Measurements from ENCODE around the gene TMEM203.

TMEM203 gene

GRCh38 chr9:137182836-137183235, 22.6 kb downstream of the TMEM203 start:
- no peak for FAIRE-seq
- DNase-seq (ENCODE audit: low spot score), result no peak

DNA sequence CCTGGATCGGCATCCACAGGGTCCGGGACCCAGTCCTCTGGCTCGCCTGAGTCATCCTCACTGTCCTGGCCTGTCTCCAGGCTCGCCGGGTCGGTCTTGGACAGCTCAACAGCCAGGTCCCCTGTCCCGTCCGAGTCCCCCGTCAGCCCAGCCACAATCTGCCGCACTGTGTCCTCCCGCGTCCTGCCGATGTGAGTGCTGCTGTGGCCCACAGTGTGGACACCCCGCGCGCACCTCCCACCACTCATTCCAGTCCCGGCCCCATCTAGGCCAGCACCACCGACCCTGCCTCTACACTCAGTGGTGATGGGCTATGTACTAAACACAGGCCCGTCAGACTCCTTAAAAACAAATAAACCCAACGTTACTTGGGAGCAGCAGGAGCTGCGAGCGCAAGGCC, 23.8 kb downstream of the TMEM203 start:
- DNase-seq (ENCODE audit: low spot score) (no peak), FAIRE-seq (no peak)

DNA sequence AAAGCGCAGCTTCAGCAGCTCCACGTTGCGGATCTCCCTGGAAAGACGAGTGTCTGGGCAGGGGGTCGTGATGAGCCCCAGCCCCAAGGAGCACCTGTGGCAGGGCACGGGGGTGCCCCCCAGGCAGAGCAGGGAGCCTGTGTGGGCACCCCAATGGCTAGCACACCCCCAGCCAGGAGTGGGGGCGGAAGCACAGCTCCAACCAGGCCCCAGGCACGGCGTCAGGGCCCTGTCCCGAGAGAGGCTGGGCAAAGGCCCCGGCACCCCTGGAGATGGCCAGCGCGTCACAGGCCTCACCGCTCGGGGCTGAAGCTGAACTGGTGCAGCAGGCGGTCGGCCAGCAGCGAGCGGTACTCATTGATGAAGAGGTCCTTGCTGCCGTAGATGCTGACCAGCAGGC, 25.0 kb downstream of the TMEM203 start:
- no peak for DNase-seq (ENCODE audit: low spot score)
- no peak for FAIRE-seq

GRCh38 chr9:137179761-137180160, 25.7 kb downstream of the TMEM203 start:
- DNase-seq (ENCODE audit: low spot score) (no peak), FAIRE-seq (no peak)

- FAIRE-seq, result no peak
- no peak for DNase-seq (ENCODE audit: low spot score)
These were observed 26.4 kb downstream of the TMEM203 start for GRCh38 chr9:137178939-137179630.

- FAIRE-seq, result no peak
- DNase-seq (ENCODE audit: low spot score), result no peak
These were observed 27.1 kb downstream of the TMEM203 start for GRCh38 chr9:137178201-137178938.

DNA sequence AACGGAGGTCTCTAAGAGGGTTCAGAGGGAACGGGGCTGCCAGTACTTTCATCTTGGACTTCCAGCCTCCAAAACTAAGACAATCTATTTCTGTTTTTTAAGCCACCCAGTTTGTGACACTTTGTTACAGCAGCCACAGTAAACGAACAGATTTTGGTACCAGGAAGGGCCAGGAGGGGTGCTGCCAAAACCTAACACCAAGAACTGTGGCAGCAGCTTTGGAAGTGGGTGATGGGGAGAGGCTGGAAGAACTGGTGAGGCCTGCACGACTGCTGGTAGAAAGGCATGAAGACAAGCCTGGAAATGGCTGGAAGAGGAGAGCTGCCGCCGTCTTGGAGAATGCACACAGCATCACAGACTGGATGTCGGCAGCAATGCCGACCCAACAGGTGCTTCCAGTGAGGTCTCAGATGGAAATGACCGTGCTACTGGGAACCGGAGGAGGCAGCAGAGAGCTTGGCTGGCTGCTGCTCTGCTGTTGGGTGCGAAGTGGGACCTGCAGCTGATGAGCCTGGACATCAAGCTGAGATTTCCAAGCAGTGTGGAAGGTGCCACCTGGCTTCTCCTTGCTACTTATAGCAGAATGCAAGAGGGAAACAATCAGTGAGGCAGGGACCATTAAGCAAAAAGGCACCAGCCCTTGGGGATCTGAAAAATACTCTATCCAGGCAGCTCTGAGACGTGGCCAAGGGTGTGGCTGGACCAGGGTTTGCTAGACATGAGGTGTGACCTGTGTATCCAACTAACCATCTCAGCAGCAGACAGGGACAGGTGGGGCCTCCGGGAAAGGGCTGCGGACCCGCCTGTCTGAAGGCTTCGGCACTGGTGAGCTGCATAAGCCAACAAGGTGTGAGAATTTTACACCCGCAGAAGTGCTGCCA, 28.9 kb downstream of the TMEM203 start:
- FAIRE-seq (no peak), DNase-seq (ENCODE audit: low spot score) (peak; percentile 49)

DNA sequence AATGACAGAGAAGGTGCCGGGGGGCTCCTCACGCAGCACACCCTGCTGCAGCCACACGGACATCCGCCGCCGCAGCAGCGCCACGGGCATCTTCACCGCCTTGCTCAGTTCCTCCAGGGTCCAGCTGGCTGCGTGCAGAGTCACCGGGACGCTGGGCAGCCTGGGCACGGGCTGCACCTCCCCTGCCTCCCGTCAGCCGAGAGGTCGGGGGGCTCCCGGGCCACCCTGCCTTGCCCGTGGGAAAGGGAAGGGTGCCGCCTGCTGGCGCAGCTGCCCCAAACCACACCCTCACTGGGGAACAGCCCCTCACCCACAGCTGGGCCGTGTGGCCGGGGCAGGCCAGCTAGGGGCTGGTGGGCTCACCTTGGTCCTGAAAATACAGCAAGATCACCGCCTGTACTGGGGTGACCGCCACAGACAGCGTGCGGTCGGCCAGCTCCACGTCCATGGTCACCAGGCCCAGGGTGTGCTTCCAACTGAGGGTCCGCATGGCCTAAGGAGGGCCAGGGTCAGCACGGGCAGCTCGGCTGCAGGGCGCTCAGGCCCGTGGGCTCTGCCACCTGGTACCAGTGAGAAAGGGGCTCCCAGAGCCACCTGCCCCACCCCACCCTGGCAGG, 30.0 kb downstream of the TMEM203 start:
- DNase-seq (ENCODE audit: low spot score) (no peak), FAIRE-seq (no peak)

GRCh38 chr9:137174722-137175293, 30.6 kb downstream of the TMEM203 start:
- DNase-seq (ENCODE audit: low spot score) (no peak), FAIRE-seq (no peak)

DNA sequence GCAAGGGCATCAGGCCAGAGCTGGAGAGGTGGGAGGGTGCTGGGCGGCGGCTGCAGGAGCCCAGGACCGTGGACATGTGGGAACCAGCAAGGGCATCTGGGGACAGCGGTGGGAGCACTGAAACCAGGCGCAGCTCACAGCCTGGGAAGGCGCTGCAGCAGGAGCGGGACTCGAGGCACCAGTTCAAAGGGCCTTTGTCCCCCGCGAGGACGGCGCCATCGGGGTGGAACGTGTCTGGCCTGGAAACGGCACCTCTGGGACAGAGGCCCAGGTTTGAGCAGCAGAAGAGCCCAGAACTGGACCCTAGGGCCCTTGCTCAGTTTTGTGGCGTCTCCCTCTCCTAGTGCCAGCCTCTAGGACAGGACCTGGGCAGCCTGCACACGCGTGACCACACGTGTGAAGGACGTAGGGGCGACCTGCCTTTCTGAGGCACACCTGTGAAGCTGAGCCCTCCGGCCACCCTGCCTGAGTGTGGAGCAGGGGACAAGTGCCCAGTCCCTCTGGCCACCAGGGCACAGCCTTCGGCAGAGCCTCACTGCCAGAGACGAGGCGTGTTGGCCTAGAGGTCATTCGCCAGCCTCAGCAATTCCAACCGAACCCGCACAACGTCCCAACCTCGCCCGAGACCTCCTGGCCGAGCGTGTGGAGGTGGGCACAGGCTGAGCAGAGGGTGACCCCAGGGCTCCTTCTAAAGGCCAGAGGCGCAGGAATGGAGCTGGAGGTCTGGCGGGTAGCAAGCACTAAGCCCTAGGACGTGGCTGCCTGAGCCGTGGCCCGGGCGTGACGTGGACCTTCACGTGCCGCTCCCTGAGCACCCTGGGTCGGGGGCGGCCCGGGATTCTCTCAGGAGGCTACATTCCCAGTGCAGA, 31.4 kb downstream of the TMEM203 start:
- FAIRE-seq (no peak), DNase-seq (ENCODE audit: low spot score) (no peak)

DNA sequence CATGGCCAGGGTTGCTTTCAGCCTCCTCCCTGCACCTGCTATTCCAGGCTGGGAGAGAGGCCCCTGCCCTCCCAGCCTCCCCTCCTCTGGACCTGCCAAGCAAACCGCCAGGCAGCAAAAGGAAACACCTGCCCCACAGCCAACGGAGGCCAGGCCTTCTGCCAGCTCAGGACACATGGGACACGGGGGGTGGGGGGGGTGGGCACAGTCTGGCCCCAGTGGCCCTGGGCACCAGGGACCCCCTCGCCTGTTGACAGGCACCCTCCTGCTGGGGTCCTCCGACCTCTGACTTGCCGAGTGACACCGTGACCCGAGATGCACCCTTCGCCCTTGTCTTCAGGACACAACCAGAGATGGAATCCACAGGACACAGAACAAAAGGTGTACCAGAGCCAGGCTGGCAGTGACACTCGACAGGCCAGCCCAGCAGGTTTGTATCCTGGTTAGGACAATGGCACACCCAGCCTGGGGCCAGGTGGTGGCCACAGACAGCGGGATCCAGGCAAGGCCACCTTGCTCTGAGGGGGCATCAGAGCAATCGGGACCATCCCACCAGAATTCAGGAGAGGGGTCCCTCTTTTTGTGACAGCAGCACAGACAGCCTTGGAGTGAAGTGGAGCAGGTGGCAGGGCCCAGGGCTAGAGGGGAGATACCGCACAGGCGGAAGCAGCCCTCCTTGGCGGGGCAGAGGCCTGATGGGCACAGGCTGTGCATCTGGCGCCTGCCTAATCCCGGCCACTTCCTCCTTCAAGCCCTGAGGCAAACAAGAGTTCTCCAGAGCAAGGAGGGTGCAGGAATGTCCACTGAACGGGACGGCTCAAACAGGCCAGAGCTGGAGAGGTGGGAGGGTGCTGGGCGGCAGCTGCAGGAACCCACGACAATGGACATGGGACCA, 32.3 kb downstream of the TMEM203 start:
- no peak for FAIRE-seq

DNA sequence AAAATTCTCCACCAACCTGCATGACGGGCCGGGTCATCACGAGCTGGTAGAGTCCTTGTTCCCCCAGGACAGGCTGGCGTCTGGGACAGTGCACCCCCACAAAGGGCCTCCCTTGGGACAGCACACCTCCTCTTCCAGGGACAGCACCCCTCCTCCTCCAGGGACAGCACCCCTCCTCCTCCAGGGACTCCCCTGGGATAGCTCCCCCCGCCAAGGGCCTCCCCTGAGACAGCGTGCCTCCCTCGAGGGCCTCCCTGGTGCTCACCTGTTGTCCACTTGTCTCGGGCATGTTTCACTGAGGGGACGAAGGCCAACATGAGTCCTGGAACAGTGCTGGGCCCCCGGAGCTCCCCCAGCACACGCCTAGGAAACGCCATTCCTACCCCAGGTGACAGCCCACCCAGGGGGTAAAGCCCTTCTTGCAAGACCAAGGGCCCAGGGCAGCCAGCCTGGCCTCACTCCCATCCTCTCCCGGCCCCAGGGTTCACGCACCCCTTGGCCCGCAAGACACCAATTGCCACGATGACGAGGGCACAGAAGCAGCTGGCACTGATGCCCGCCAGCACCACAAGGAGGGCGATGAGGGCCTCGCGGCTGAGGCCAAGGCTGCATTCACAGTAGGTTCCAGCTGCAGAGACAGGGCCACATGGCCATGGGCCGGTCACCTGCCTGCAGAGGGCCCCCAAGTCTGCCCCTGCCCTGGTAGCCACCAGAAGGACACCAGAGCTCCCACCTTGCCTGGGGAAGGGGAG, 34.1 kb downstream of the TMEM203 start:
- DNase-seq (ENCODE audit: low spot score) (no peak), FAIRE-seq (no peak)

More for the DNA sequence above, 32.3 kb downstream of the TMEM203 start:
- DNase-seq (ENCODE audit: low spot score), result no peak

DNA sequence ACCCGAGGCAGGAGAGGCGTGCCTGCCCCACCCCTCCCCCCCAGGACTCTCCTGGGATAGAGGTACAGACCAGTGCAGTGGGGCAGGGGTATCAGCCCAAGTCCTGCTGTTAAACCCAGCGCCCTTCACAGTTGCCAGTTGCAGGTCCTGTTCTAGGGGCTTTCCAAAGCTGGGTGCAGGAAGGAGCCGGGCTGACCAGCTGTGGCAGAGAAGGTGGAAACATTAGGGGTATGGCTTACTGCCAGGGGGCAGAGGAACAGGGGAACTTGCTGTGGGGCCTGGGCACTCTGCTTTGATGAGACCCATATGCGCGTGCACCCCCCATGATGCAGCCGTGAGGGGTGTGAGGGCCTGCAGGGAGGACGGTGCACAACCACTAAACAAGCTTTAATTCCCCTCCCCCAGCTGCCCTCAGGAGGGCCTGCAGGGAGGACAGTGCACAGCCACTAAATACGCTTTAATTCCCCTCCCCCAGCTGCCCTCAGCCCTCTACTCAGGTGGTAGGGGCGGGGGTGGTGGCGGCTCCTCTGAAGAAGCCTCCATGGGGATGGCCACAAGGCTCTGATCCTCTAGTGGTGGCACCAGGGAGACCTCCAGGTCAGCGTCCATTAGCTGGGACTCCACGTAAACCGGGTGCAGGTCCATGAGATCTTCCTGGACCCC, 34.8 kb downstream of the TMEM203 start:
- no peak for FAIRE-seq
- no peak for DNase-seq (ENCODE audit: low spot score)

DNA sequence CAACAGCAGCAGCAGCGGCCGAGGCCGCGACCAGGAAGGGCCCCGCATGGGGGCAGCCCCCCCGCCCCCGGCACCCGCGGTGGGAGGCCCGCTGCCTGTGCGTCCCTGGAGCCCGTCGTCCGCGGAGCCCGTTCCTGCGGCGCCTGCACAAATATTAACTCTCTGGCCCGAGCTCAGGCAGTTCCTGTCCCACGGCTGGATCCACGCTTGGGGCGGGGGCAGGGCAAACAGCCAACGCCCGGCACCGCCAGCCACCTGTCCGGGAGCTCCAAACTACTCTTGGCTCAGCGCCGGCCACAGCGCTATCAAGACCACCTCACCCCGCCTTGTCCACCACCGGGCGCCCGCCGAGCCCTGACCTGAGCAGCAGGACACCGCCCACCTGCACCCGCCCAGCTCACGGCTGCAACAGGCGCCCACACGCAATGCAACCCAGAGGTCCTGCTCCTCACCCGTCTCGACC, 35.5 kb downstream of the TMEM203 start, which contains the start of gene LRRC26:
LRRC26 (minus strand) TSS at position 156 of the 463 bp plus-strand sequence; CDS start at position 48, 108 bp downstream.
- DNase-seq (ENCODE audit: low spot score) (no peak), FAIRE-seq (no peak)

- DNase-seq (ENCODE audit: low spot score) (peak; percentile 68), FAIRE-seq (no peak)
These were observed 36.3 kb downstream of the TMEM203 start for GRCh38 chr9:137168904-137169856.

DNA sequence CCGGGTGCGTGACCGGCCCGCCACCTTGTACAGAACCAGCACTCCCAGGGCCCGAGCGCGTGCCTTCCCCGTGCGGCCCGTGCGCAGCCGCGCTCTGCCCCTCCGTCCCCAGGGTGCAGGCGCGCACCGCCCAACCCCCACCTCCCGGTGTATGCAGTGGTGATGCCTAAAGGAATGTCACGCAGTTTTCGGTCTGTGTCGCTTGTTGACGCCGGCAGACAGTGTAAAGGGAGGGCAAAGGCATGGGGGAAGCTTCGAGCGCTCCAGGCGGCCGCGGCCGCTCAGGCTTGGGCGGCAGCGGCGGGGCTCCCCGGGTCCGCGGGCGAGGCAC, 36.9 kb downstream of the TMEM203 start:
- FAIRE-seq, result no peak
- no peak for DNase-seq (ENCODE audit: low spot score)
